Fibroblast of lung (primary cell): ENCODE results near the gene ASTL.

Experiments used
- EZH2 ChIP-seq: IDR thresholded peaks from 2 replicates; pipeline ENCODE4 v1.5.1; 2012; ENCODE audit warnings: low read length, control low read depth, mild to moderate bottlenecking; ENCODE audit errors: missing control alignments
- TF ChIP-seq, protein P1 (sequence below), 2 donors: IDR thresholded peaks in 1 of 2; conservative IDR thresholded peaks in 1 of 2; 1 replicate in 1 of 2; 2 replicates in 1 of 2; pipeline ENCODE4 v1.5.1; 2011 to 2012; ENCODE audit warnings: low read length in 2 of 2, control low read depth in 1 of 2, inconsistent platforms in 1 of 2, low read depth in 1 of 2, mild to moderate bottlenecking in 1 of 2

DNA sequence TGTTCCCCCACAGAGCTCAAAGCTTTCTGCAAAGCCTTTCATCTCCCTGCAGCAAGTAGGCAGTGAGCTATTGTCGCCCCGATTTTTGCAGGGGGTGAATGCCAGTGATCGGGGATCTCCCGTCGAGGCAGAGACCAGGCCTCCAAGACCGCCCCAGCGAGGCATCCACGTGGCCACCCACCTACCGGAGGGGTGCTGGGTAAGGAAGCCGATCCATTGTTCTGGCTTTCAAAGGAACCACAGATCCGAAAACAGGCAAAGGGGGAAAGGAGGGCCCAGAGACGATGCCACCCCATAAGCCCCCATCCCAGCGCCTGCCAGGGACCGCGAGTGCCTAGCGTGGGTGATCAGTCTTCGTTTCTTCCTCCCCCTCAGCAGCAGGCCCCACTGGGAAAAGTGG, 24.4 kb downstream of the ASTL start:
- TF ChIP-seq, protein P1, sequence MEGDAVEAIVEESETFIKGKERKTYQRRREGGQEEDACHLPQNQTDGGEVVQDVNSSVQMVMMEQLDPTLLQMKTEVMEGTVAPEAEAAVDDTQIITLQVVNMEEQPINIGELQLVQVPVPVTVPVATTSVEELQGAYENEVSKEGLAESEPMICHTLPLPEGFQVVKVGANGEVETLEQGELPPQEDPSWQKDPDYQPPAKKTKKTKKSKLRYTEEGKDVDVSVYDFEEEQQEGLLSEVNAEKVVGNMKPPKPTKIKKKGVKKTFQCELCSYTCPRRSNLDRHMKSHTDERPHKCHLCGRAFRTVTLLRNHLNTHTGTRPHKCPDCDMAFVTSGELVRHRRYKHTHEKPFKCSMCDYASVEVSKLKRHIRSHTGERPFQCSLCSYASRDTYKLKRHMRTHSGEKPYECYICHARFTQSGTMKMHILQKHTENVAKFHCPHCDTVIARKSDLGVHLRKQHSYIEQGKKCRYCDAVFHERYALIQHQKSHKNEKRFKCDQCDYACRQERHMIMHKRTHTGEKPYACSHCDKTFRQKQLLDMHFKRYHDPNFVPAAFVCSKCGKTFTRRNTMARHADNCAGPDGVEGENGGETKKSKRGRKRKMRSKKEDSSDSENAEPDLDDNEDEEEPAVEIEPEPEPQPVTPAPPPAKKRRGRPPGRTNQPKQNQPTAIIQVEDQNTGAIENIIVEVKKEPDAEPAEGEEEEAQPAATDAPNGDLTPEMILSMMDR (conservative IDR thresholded peaks at IDR 0.05 in 1 of 2, IDR thresholded peaks at IDR 0.05 in 1 of 2; ENCODE audit: low read depth in 1 of 2, low read length in 2 of 2) = no peak
- no peak for TF ChIP-seq EZH2
